Esophagus squamous epithelium (tissue), 4 donors: ENCODE data around the gene PCDHB4.
"Not testable (repeated sequence)": the region's sequence is repeated elsewhere in the genome, so short reads cannot be mapped to it uniquely, and the experiment has no call there.

Source experiments
- POLR2A ChIP-seq, 4 donors: fragments of 450-650 bp; IDR thresholded peaks; one replicate each; pipeline ENCODE4 v1.6.1; 2017; ENCODE audit warnings: antibody characterized with exemption in 4 of 4, mild to moderate bottlenecking in 4 of 4, moderate library complexity in 3 of 4
- TF ChIP-seq, protein P1 (sequence below), 6 experiments: fragments of 450-650 bp in 4 of 6; fragments of 200-600 bp in 2 of 6; sonication (generic) in 2 of 6; IDR thresholded peaks; one replicate each; pipeline ENCODE4 v1.5.1; 2016 to 2019; ENCODE audit warnings: antibody characterized with exemption in 6 of 6, mild to moderate bottlenecking in 4 of 6, moderate library complexity in 4 of 6

DNA sequence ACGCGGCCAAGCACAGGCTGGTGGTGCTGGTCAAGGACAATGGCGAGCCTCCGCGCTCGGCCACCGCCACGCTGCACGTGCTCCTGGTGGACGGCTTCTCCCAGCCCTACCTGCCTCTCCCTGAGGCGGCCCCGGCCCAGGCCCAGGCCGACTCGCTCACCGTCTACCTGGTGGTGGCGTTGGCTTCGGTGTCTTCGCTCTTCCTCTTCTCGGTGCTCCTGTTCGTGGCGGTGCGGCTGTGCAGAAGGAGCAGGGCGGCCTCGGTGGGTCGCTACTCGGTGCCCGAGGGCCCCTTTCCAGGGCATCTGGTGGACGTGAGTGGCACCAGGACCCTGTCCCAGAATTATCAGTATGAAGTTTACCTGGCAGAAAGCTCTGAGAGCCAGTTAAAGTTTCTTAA is 36.3 kb downstream of the PCDHB4 start:
- TF ChIP-seq, protein P1, sequence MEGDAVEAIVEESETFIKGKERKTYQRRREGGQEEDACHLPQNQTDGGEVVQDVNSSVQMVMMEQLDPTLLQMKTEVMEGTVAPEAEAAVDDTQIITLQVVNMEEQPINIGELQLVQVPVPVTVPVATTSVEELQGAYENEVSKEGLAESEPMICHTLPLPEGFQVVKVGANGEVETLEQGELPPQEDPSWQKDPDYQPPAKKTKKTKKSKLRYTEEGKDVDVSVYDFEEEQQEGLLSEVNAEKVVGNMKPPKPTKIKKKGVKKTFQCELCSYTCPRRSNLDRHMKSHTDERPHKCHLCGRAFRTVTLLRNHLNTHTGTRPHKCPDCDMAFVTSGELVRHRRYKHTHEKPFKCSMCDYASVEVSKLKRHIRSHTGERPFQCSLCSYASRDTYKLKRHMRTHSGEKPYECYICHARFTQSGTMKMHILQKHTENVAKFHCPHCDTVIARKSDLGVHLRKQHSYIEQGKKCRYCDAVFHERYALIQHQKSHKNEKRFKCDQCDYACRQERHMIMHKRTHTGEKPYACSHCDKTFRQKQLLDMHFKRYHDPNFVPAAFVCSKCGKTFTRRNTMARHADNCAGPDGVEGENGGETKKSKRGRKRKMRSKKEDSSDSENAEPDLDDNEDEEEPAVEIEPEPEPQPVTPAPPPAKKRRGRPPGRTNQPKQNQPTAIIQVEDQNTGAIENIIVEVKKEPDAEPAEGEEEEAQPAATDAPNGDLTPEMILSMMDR (IDR thresholded peaks at IDR 0.05) = not testable (repeated sequence)
- not testable (repeated sequence) for TF ChIP-seq POLR2A (IDR thresholded peaks at IDR 0.05)
